ENCODE measurements around the gene PAGE1. TPM values are rescaled to one million over a fixed set of nuclear protein-coding genes. Genes with fewer than 3 reads are reported as not detected.

PAGE1 gene
- polyA plus RNA-seq, 1 donor: not detected

Other genes with a start within 250 kb of the PAGE1 start
- not detected for gene GAGE12C, start 163.8 kb downstream of the PAGE1 start, polyA plus RNA-seq (ENCODE audit: insufficient read length)
- not detected for gene GAGE12D, start 154.3 kb downstream of the PAGE1 start, polyA plus RNA-seq (ENCODE audit: insufficient read length)
- not detected for gene GAGE12E, start 144.7 kb downstream of the PAGE1 start, polyA plus RNA-seq (ENCODE audit: insufficient read length)
- gene GAGE12F, start 135.1 kb downstream of the PAGE1 start, polyA plus RNA-seq (ENCODE audit: insufficient read length): not detected
- gene GAGE12G, start 125.6 kb downstream of the PAGE1 start, polyA plus RNA-seq (ENCODE audit: insufficient read length): not detected
- not detected for gene GAGE12H, start 116.0 kb downstream of the PAGE1 start, polyA plus RNA-seq (ENCODE audit: insufficient read length)
- not detected for gene GAGE2A, start 106.5 kb downstream of the PAGE1 start, polyA plus RNA-seq (ENCODE audit: insufficient read length)
- gene GAGE1, start 97.0 kb downstream of the PAGE1 start, polyA plus RNA-seq (ENCODE audit: insufficient read length): not detected
- not detected for gene PAGE4, start 133.3 kb upstream of the PAGE1 start, polyA plus RNA-seq (ENCODE audit: insufficient read length)
- 2.4 TPM for gene USP27X, start 183.5 kb upstream of the PAGE1 start, polyA plus RNA-seq (ENCODE audit: insufficient read length)
- 87.5 TPM for gene CLCN5, start 226.6 kb upstream of the PAGE1 start, polyA plus RNA-seq (ENCODE audit: insufficient read length)

Measured in forelimb muscle (tissue), 1 donor.